Left lobe of liver (tissue), 2 donors: Measurements from ENCODE around the gene DUSP10. TPM values are rescaled to one million over a fixed set of nuclear protein-coding genes. Genes with fewer than 3 reads are reported as not detected.
A peak's percentile ranks its signal among the peaks of the same experiment; 100 is the strongest.

Experiments used
- ATAC-seq: fragments of 200-7000 bp; cut with Tn5 transposase; one replicate; pipeline ENCODE4 v1.9.1; 2020; ENCODE audit warnings: mild to moderate bottlenecking, moderate library complexity
- DNase-seq: peaks from one replicate; pipeline ENCODE4 v3.0.0-alpha.2; 2020; ENCODE audit warnings: low spot score
- total RNA-seq: library from RNA; stranded (reverse); gene quantifications from one replicate; pipeline ENCODE4 v1.2.1, GENCODE V29; 2021
- donor health status: DM: no; HTN: no; CAD: no; lungs with moderate emphysema.
- donor health status: DM: no; HTN: yes; CAD: no.

The DUSP10 gene
- total RNA-seq, 1 donor from 2014 or later: 7.4 TPM

DNA sequence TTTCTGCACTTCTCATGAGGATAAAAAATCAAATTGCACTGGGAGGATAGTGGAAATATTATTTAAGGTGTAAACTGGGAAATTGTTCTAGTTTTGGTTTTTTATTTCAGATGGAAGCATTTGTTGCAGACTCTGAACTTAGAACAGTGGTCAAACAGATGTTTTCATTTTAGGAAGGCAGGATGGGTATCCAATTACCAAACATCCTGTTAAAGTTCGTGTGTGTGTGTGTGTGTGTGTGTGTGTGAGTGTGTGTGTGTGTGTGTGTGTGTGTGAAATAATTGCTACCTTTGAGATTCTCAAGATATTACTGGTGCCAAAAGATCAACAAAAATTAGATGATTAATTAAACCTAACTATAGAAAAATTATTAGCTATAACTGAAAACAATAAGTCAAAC, 24.3 kb upstream of the DUSP10 start:
- DNase-seq (no peak), ATAC-seq (no peak)

- DNase-seq (no peak), ATAC-seq (no peak)
Measured at GRCh38 chr1:221765527-221765926, 23.6 kb upstream of the DUSP10 start.

DNA sequence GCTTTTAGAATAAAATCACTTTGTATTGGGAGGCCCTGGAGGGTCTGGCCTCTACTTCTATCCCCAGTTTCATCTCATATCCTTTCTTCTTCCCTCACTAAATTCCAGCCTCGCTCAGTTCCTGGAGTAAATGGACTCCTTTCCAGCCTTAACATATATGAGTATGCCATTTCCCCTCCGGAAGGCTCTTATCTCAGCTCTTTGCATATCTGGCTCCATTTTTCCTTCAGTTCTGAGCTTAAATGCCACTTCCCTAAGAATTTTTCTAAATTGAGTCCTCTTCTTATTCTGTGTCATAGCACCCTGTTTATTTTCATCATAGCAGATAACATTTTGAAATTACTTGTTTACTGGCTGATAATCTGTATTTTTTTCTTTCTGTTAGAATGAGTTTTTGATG, 20.2 kb upstream of the DUSP10 start:
- no peak for DNase-seq
- ATAC-seq: no peak

- ATAC-seq: no peak
Measured at GRCh38 chr1:221761354-221762002, 19.6 kb upstream of the DUSP10 start.

DNA sequence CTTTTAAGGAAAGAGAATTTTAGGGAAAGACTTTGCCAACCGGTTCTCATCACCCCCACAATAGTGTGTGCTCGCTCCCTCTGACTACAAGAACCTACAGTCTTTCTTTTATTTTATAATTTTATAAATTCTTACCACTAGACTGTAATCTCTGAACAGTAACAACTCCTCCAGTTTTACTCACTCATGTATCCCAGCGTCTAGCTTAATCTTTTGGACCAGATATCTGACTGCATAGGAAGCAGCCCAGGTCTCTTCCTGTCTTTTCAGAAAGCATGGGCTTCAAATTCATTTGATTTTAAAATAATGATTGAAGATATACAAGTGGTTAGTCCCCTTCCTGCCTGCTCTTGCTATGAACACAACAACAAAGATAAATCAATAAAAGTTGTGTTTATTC, 19.0 kb upstream of the DUSP10 start:
- no peak for DNase-seq
- no peak for ATAC-seq

More at GRCh38 chr1:221761354-221762002, 19.6 kb upstream of the DUSP10 start:
- no peak for DNase-seq

DNA sequence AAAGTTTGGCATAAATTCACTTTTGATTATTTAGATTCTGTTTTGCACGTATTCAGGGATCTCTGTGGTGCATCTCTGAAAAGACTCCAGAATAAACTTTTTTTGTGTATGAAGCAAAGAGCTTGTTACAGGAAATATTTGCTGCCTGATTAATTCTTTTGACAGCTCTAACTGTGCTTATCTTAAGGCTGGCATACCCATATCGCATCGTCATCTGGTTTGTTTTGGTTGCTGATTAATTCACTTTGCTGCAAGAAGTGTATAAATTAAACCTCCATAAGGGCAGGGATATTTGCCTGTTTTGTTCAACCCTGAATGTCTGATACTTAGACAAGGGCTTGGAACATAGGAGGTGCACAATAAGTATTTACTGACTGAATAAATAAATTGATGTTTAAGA, 17.5 kb upstream of the DUSP10 start:
- ATAC-seq (no peak), DNase-seq (no peak)

GRCh38 chr1:221758455-221758854, 16.6 kb upstream of the DUSP10 start:
- no peak for ATAC-seq

GRCh38 chr1:221756830-221757551, 15.1 kb upstream of the DUSP10 start:
- no peak for ATAC-seq
- DNase-seq: no peak

More at GRCh38 chr1:221758455-221758854, 16.6 kb upstream of the DUSP10 start:
- no peak for DNase-seq

GRCh38 chr1:221753828-221754188, 11.9 kb upstream of the DUSP10 start:
- no peak for DNase-seq

GRCh38 chr1:221751226-221751887, 9.5 kb upstream of the DUSP10 start:
- no peak for ATAC-seq
- no peak for DNase-seq

More at GRCh38 chr1:221753828-221754188, 11.9 kb upstream of the DUSP10 start:
- no peak for ATAC-seq

DNA sequence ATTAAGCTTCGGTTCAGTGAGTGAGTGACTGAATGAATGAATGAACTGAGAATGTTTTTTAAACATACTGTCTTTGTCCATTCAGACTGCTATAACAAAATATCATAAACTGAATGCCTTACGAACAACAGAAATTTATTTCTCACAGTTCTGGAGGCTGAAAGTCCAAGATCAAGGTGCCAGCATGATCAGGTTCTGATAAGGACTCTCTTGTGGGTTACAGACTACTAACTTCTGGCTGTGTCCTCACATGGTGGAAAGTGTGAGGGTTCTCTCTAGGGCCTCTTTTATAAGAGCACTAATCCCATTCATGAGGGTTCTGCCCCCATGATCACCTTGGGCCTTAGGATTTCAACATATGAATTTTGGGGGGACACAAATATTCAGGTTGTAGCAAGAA, 7.1 kb upstream of the DUSP10 start:
- DNase-seq (no peak), ATAC-seq (no peak)

GRCh38 chr1:221747839-221748238, 6.0 kb upstream of the DUSP10 start:
- ATAC-seq: no peak

DNA sequence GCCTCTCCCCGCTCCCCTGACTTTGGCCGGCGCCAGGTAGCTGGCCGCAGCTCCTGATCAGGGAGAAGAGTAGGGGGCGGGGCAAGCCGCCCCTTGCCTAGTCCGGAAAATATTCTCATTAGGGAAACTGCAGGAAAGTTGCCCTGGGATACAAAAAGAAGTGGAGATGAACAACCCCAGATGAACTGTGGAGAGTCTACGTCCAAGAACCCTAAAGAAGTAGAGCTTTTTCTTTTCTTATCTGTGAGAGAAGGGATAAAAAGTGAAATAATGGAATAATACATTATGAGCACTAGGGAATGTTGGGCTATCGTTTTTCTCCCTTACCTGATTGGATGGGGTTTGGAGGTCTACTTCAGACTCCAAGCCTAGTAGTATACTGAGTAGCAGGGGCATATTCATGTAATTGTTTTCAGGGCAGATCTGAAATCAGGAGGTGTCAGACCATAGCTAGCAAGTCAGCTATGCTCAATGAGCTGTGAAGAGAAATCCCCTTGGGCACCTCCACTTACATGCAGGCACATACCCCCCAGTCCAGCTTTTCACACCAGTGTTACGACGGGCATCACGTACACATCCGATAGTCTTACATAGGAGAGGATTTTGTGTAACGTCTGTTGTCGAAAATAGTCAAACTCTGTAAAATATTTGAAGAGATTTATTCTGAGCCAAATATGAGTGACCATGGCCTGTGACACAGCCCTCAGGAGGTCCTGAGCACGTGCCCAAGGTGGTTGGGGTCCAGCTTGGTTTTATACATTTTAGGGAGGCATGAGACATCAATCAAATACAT, 1.7 kb upstream of the DUSP10 start:
- DNase-seq (no peak), ATAC-seq (no peak)

More at GRCh38 chr1:221747839-221748238, 6.0 kb upstream of the DUSP10 start:
- DNase-seq: no peak

DNA sequence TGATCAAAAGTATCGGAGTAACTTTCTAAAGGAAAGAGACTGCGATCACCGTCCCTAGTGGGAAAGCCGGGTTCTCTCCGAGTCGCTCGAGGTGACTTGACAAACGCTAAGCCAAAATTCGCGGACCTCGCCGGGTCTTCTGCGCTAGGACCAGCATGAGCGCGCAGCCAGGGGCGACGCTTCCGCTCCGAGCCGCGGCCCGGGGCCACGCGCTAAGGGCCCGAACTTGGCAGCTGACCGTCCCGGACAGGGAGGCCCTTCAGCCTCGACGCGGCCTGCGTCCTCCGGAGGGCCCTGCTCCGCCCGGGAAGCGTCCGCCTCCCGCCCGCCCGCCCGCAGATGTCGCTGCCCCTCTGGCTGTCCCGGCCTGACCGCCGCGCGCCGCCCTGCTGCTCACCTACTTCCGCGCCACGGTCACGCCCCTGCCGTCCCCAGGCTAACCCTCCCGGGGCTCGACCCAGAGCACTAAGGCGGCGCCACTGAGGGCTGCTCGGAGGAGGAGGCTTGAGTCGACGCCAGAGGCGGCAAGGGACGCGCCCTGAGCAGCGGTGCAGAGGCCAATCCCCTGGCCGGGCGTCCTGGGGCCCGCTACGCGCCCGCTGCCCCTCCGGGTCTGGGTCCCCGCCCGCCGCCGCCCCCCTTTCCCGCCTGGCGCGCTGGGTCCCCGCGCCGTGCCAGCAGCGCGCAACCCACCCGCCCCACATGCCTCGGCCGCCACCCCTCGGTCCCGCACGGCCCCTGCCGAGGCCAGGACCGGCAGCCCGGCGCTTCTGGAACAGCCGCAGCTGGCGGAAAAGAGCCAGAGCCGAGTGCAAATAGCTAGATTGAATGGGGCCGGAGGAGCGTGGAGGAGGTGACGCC, 896 bp upstream of the DUSP10 start:
- ATAC-seq (peak; percentile 76), DNase-seq (peak; percentile 95)

DNA sequence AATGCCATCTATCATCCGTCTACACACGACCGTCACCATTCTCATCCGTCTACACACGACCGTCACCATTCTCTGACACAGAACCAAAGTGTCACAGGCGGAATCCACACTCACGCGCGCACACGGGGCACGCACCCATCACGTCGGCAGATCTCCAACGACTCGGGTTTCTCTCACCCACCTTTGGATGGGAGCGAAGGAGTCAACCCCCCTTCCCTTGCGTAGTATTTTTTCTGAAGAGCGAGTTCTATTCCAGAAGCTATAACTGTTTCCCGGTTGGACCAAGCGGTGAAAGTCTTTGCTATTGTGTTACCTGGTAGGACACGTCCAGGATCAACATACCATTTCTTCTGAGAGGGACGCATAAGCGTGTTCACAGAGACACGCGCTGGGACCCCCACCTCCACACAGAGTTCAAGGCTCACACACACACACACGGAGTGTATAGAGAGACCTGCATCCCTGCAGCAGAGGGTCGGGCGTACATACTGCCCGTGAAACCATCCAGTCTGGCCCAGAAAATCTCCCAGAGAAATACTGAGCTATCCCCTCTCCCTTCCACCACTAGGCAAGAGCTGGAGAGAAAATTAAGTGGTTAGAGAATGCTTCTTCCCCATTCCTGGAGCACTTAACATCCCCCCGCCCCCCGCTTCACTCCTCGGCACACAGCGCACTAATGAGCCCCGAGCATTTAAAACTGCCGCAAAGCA, 741 bp downstream of the DUSP10 start:
- DNase-seq (peak; percentile 51), ATAC-seq (peak; percentile 0)

DNA sequence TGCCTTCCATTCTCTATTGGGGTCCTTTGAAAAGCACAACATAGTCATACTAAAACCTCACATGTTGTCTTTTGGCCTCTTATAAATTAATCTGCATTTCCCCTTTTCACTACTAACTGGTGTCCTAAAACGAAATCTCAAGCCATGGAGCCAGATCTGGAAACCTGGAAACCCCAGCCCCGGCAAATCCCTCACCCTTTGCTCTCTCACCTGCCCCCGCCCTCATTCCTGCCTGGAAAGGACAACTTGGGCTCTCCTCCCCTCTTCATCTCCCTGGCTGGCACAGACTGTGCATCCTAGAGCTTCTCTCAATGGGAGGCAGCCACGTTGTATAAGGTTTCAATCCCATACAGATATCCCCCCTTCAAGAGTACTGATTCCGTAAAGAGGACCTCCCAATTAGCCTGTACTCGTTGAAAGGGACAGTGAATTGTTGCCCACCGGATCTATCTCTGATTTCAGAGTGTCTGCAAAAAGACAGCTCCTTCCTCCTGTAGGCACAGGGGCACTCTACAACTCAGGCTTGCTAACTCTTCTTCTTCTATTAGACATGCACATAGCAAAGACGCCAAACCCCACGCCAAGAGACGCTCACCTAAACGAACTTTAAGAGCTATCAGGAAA, 1.4 kb downstream of the DUSP10 start:
- no peak for ATAC-seq
- DNase-seq: peak; percentile 59

DNA sequence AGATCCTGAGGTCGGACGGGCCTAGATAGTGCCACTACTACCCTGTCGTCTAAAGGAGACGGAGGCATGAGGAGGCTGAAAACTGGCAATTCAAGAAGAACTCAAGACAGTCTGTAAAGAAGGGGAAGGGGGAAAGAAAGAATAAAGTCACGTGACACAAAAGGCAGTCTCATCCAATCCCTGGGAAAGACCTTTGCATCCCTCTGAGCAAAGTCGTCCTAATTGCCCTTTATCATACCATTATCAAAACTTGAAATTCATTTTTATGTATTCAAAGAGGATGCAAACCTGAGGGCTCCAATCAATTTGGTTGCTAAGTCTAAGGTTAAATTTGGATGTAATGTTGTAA, 2.2 kb downstream of the DUSP10 start:
- no peak for DNase-seq
- ATAC-seq: no peak

- ATAC-seq (no peak), DNase-seq (peak; percentile 51)
Measured at GRCh38 chr1:221739018-221739676, 2.7 kb downstream of the DUSP10 start.

GRCh38 chr1:221736714-221737113, 5.2 kb downstream of the DUSP10 start:
- no peak for DNase-seq
- no peak for ATAC-seq
